ENCODE data around the gene C19orf25.

C19orf25 gene

GRCh38 chr19:1518471-1518870 lies 39.5 kb upstream of the C19orf25 start:
- TF ChIP-seq ZFX (IDR thresholded peaks at IDR 0.05), result no peak
- TF ChIP-seq, protein P1, sequence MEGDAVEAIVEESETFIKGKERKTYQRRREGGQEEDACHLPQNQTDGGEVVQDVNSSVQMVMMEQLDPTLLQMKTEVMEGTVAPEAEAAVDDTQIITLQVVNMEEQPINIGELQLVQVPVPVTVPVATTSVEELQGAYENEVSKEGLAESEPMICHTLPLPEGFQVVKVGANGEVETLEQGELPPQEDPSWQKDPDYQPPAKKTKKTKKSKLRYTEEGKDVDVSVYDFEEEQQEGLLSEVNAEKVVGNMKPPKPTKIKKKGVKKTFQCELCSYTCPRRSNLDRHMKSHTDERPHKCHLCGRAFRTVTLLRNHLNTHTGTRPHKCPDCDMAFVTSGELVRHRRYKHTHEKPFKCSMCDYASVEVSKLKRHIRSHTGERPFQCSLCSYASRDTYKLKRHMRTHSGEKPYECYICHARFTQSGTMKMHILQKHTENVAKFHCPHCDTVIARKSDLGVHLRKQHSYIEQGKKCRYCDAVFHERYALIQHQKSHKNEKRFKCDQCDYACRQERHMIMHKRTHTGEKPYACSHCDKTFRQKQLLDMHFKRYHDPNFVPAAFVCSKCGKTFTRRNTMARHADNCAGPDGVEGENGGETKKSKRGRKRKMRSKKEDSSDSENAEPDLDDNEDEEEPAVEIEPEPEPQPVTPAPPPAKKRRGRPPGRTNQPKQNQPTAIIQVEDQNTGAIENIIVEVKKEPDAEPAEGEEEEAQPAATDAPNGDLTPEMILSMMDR (conservative IDR thresholded peaks at IDR 0.05), result no peak
- H3K27ac ChIP-seq, result no peak overlapping the region

DNA sequence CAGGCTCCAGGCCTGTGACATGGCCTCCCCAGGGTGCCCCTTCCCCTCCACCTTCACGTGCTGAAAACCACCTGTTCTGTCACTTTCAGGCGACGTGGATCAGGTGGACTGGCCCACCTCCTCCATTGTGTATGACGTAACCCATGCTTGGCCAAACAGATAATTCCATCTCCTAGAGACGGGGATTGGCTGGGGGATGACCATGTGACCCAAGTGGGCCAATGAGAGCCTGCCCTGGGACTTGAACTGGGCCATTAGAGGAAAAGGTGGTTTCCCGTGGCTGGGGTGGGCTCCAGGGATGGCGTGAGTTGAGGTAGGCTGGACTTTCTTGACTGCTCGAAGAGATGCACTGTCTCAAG lies 37.4 kb upstream of the C19orf25 start:
- TF ChIP-seq, protein P1 (conservative IDR thresholded peaks at IDR 0.05), result no peak
- TF ChIP-seq ZFX (IDR thresholded peaks at IDR 0.05), result no peak

GRCh38 chr19:1514986-1515721 lies 36.1 kb upstream of the C19orf25 start:
- TF ChIP-seq, protein P1 (conservative IDR thresholded peaks at IDR 0.05), result no peak
- no peak for TF ChIP-seq ZFX (IDR thresholded peaks at IDR 0.05)
- no peak overlapping the region for H3K27ac ChIP-seq

More for the DNA sequence above, 37.4 kb upstream of the C19orf25 start:
- no peak overlapping the region for H3K27ac ChIP-seq

GRCh38 chr19:1514295-1514661 lies 35.3 kb upstream of the C19orf25 start:
- TF ChIP-seq, protein P1 (conservative IDR thresholded peaks at IDR 0.05), result no peak
- TF ChIP-seq ZFX (IDR thresholded peaks at IDR 0.05), result no peak
- no peak overlapping the region for H3K27ac ChIP-seq

GRCh38 chr19:1513499-1514294 lies 34.7 kb upstream of the C19orf25 start:
- no peak for TF ChIP-seq ZFX (IDR thresholded peaks at IDR 0.05)
- TF ChIP-seq, protein P1 (conservative IDR thresholded peaks at IDR 0.05), result peak; percentile 76

DNA sequence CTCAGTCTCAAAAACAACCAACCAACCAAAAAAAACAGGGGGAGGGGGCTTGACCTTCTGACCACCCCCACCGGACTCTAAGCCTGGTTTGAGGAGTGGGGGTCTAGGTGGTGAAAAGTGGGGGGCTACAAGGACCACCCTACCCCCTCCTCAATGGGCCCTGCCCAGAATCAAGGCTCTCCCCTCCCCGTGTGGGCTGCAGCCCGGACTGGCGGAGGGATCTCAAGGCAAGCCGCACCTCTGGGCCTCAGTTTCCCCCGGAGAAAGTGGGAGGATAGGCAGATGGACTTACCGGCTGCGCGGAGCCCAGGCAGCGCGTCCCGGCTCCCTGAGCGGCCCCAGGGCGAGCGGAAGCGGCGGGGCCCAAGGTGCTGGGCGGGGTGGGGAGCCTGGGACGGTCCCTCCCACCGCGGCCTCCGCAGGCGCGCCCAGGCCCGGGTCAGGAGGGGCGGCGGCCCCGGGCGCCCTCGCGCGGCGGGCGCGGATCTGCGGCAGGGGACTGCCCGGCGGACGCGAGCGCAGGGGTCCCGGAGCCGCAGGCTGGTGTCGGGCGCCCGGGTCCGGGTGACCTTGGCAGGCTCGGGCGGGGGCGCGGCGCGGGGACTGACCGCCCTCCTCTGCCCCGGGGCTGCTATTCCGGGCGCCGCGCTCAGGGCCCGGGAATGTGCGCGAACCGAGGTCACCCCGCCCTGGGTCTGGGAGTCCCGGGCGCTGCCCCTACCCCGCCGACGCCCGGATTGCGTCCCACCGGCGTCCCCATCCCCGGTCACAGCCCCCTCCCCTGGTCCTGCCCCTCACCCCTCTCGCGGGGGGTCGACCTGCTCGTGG lies 33.9 kb upstream of the C19orf25 start, which contains the start of gene ADAMTSL5:
ADAMTSL5 (minus strand) TSS at position 349 of the 828 bp plus-strand sequence. CDS start 2,076 bp downstream, outside the sequence.
- no peak within 1 kb of the TSS for H3K27ac ChIP-seq
- TF ChIP-seq ZFX (IDR thresholded peaks at IDR 0.05), result no peak
- TF ChIP-seq, protein P1 (conservative IDR thresholded peaks at IDR 0.05), result no peak; the same call in 1 of the 2 replicates

More at GRCh38 chr19:1513499-1514294, 34.7 kb upstream of the C19orf25 start:
- no peak overlapping the region for H3K27ac ChIP-seq
